Stomach (tissue), 9 donors: ENCODE data around the gene GLMP. TPM values are rescaled to one million over a fixed set of nuclear protein-coding genes. Genes with fewer than 3 reads are reported as not detected.

Experiments
- DNase-seq, 2 donors: peaks; one replicate each; pipeline versions ENCODE4 v3.0.0 to v3.0.0-alpha.2; 2013 to 2019
- H3K27ac ChIP-seq, 5 donors: fragments of 200-600 bp in 4 of 5; sonication (generic) in 4 of 5; one replicate each; pipeline ENCODE4 v1.5.1; 2013 to 2019; ENCODE audit warnings: mild to moderate bottlenecking in 1 of 5, moderate library complexity in 1 of 5
- H3K27me3 ChIP-seq, 3 donors: fragments of 200-600 bp; sonication (generic); one replicate each; pipeline ENCODE4 v1.5.1; 2017 to 2019; ENCODE audit warnings: mixed run types in 1 of 3
- H3K36me3 ChIP-seq, 4 donors: fragments of 200-600 bp; sonication (generic); 1 replicate in 3 of 4; 2 replicates in 1 of 4; pipeline ENCODE4 v1.5.1; 2016 to 2019
- H3K4me1 ChIP-seq, 4 donors: fragments of 200-600 bp; sonication (generic); one replicate each; pipeline ENCODE4 v1.5.1; 2016 to 2019
- H3K4me3 ChIP-seq, 4 donors: fragments of 200-600 bp; sonication (generic) in 3 of 4; one replicate each; pipeline ENCODE4 v1.5.1; 2016 to 2019; ENCODE audit warnings: mild to moderate bottlenecking in 1 of 4
- H3K9me3 ChIP-seq, 4 donors: fragments of 200-600 bp; sonication (generic); one replicate each; pipeline ENCODE4 v1.5.1; 2016 to 2019
- CTCF ChIP-seq, 7 experiments: fragments of 450-650 bp in 4 of 7; fragments of 200-600 bp in 3 of 7; sonication (generic) in 3 of 7; IDR thresholded peaks; one replicate each; pipeline ENCODE4 v1.5.1; 2016 to 2019; ENCODE audit warnings: antibody characterized with exemption in 7 of 7, control low read depth in 2 of 7, mild to moderate bottlenecking in 1 of 7
- EP300 ChIP-seq: sonication (generic); formaldehyde crosslinking; IDR thresholded peaks from one replicate; pipeline ENCODE4 v1.6.1; 2017; ENCODE audit warnings: antibody characterized with exemption
- POLR2A ChIP-seq, 4 donors: fragments of 450-650 bp; IDR thresholded peaks; one replicate each; pipeline ENCODE4 v1.6.1; 2016; ENCODE audit warnings: antibody characterized with exemption in 4 of 4, control low read depth in 2 of 4, mild to moderate bottlenecking in 1 of 4, moderate library complexity in 1 of 4
- POLR2AphosphoS5 ChIP-seq, 3 donors: sonication (generic); formaldehyde crosslinking; IDR thresholded peaks; one replicate each; pipeline ENCODE4 v1.6.1; 2016; ENCODE audit warnings: antibody characterized with exemption in 3 of 3
- WGBS, 5 donors: extraction: QIAGEN DNeasy Blood & Tissue Kit in 3 of 5; methylation state at CpG; one replicate each; pipeline versions ENCODE4 v1.1.5 to v1.1.7; 2013 to 2018; 5-methylcytosine and 5-hydroxymethylcytosine counted together
- intact Hi-C: fragments of 100-400 bp; cut with DNase I; formaldehyde crosslinking; loops from one replicate; pipeline ENCODE4 v1.15.1; 2023; ENCODE audit warnings: low total_unique reads
- polyA plus RNA-seq, 3 donors: library from polyadenylated mRNA; stranded (reverse); fragments of 200-250 nt; gene quantifications; one replicate each; pipeline ENCODE4 v1.2.3, GENCODE V29; 2013
- total RNA-seq, 5 donors: library from RNA; depleted of rRNA; stranded (reverse); fragments of >200 nt; gene quantifications; one replicate each; pipeline versions ENCODE4 v1.1.0 to v1.2.3, GENCODE V29; 2014 to 2016
- donor health status: healthy with polysubstance abuse.
- donor health status: Bipolar disorder and iron deficiency.
- donor health status: healthy.

GLMP gene
- total and polyA plus RNA-seq, 8 donors: 1.4 to 92.9 (median 28.4) TPM

- intact Hi-C loops: no loop called here
- H3K36me3 ChIP-seq: peaks cover 91 to 100% (median 100%) of the 10 kb centered on the region in 4 donors
- 81 to 91% (median 86%) methylated on average over 3 of the region's 3 CpGs for WGBS, 5 donors
These were observed 25.1 kb upstream of the GLMP start for GRCh38 chr1:156320560-156320959.

GRCh38 chr1:156319664-156320063 lies 24.2 kb upstream of the GLMP start:
- TF ChIP-seq CTCF (IDR thresholded peaks at IDR 0.05) (peak in 3 of 7 experiments; percentile 17 to 40 (median 39)), POLR2A (IDR thresholded peaks at IDR 0.05) (no peak)
- H3K27ac ChIP-seq: no peak overlapping the region
- 63 to 91% (median 77%) methylated on average over 1 of the region's 1 CpG for WGBS, 5 donors
- intact Hi-C loops: no loop called here
- H3K4me1 ChIP-seq: no peaks in the 10 kb centered on the region
- H3K4me3 ChIP-seq: no peak overlapping the region
- DNase-seq: peak in 1 of 2 donors; percentile 48
- no peaks in the 10 kb centered on the region for H3K27me3 ChIP-seq
- H3K36me3 ChIP-seq: peaks cover 92 to 100% (median 100%) of the 10 kb centered on the region in 4 donors
- no peaks in the 10 kb centered on the region for H3K9me3 ChIP-seq

More at GRCh38 chr1:156320560-156320959, 25.1 kb upstream of the GLMP start:
- TF ChIP-seq CTCF (IDR thresholded peaks at IDR 0.05) (no peak), POLR2AphosphoS5 (IDR thresholded peaks at IDR 0.05) (no peak), POLR2A (IDR thresholded peaks at IDR 0.05) (no peak), EP300 (no peak)
- no peaks in the 10 kb centered on the region for H3K9me3 ChIP-seq
- H3K27me3 ChIP-seq: no peaks in the 10 kb centered on the region
- H3K4me3 ChIP-seq: no peak overlapping the region
- H3K27ac ChIP-seq: no peak overlapping the region
- no peaks in the 10 kb centered on the region for H3K4me1 ChIP-seq
- DNase-seq: no peak

GRCh38 chr1:156316909-156317308 lies 21.4 kb upstream of the GLMP start:
- no peak for TF ChIP-seq POLR2AphosphoS5 (IDR thresholded peaks at IDR 0.05)
- TF ChIP-seq POLR2A (IDR thresholded peaks at IDR 0.05): no peak
- no peak for TF ChIP-seq CTCF (IDR thresholded peaks at IDR 0.05)
- TF ChIP-seq EP300: no peak
- H3K27ac ChIP-seq: no peak overlapping the region
- intact Hi-C loops: no loop called here
- no peak for DNase-seq
- no peak overlapping the region for H3K4me3 ChIP-seq
- peaks cover 83 to 100% (median 100%) of the 10 kb centered on the region in 4 donors for H3K36me3 ChIP-seq
- H3K4me1 ChIP-seq: no peaks in the 10 kb centered on the region
- WGBS, 5 donors: 83 to 93% (median 91%) methylated on average over 7 of the region's 7 CpGs
- no peaks in the 10 kb centered on the region for H3K9me3 ChIP-seq
- no peaks in the 10 kb centered on the region for H3K27me3 ChIP-seq

- intact Hi-C loops: no loop called here
- H3K4me3 ChIP-seq: no peak overlapping the region
- TF ChIP-seq EP300 (no peak), CTCF (IDR thresholded peaks at IDR 0.05) (no peak), POLR2AphosphoS5 (IDR thresholded peaks at IDR 0.05) (no peak), POLR2A (IDR thresholded peaks at IDR 0.05) (no peak)
- no peaks in the 10 kb centered on the region for H3K4me1 ChIP-seq
- no peak for DNase-seq
- H3K36me3 ChIP-seq: peaks cover 74 to 100% (median 100%) of the 10 kb centered on the region in 4 donors
- no peaks in the 10 kb centered on the region for H3K9me3 ChIP-seq
- no peaks in the 10 kb centered on the region for H3K27me3 ChIP-seq
- H3K27ac ChIP-seq: no peak overlapping the region
- WGBS, 5 donors: 72 to 90% (median 86%) methylated on average over 6 of the region's 6 CpGs
These were observed 15.5 kb upstream of the GLMP start for GRCh38 chr1:156310962-156311361.
